Mesodermal cell (in vitro differentiated cells): ENCODE measurements around the gene SLC16A8.
"Not testable (repeated sequence)": the region's sequence is repeated elsewhere in the genome, so short reads cannot be mapped to it uniquely, and the experiment has no call there.

Experiments
- H3K27ac ChIP-seq: 2 replicates; pipeline ENCODE4 v1.7.0; 2013; ENCODE audit warnings: mild to moderate bottlenecking, low read depth, low read length, moderate library complexity; ENCODE audit not compliant: severe bottlenecking
- H3K36me3 ChIP-seq: 2 replicates; pipeline ENCODE4 v1.7.1; 2013; ENCODE audit warnings: mild to moderate bottlenecking, low read length, moderate library complexity; ENCODE audit not compliant: control insufficient read depth, insufficient read depth
- H3K4me1 ChIP-seq: one replicate; pipeline ENCODE4 v1.7.1; 2013; ENCODE audit warnings: mild to moderate bottlenecking, low read length; ENCODE audit not compliant: insufficient read depth, control insufficient read depth, poor library complexity, severe bottlenecking
- H3K4me3 ChIP-seq: 2 replicates; pipeline ENCODE4 v1.7.0; 2013; ENCODE audit warnings: low read length, control low read depth, mild to moderate bottlenecking; ENCODE audit not compliant: insufficient read depth, poor library complexity, severe bottlenecking; ENCODE audit errors: extremely low read depth
- H3K9me3 ChIP-seq: 2 replicates; pipeline ENCODE4 v1.7.1; 2013; ENCODE audit warnings: mild to moderate bottlenecking, low read length, moderate library complexity; ENCODE audit not compliant: control insufficient read depth
- WGBS, 2 experiments: methylation state at CpG; one replicate each; pipeline ENCODE4 v1.1.5; 2013; ENCODE audit warnings: missing lambda C conversion rate in 2 of 2; ENCODE audit not compliant: insufficient coverage in 2 of 2; 5-methylcytosine and 5-hydroxymethylcytosine counted together

The SLC16A8 gene

DNA sequence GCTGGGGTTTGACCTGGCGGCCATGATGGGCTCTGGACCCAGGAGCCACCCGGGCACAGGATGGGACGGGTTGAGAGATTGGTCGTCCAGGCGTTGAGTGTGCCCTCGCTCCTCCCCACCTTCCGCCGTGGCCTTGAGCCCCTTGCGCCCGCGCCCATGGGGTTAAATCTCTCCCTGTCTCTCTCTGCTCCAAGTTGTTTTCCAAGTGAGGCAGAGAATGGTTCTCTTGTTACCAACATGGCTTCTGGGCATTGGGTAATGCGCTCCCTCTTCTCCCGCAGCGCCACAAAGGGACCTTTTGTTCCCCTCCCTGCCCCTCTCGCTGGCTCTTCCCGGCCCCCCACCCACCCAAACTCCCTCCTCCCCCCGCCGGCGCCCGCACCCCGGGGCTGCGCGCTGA is 45.6 kb downstream of the SLC16A8 start:
- H3K36me3 ChIP-seq, result no peaks in the 10 kb centered on the region
- peaks cover 26% of the 10 kb centered on the region for H3K4me1 ChIP-seq
- no peaks in the 10 kb centered on the region for H3K9me3 ChIP-seq
- H3K4me3 ChIP-seq, result no peak overlapping the region
- WGBS, 2 experiments, result 97% methylated on average over 10 to 17 of the region's 23 CpGs
- H3K27ac ChIP-seq, result no peak overlapping the region

DNA sequence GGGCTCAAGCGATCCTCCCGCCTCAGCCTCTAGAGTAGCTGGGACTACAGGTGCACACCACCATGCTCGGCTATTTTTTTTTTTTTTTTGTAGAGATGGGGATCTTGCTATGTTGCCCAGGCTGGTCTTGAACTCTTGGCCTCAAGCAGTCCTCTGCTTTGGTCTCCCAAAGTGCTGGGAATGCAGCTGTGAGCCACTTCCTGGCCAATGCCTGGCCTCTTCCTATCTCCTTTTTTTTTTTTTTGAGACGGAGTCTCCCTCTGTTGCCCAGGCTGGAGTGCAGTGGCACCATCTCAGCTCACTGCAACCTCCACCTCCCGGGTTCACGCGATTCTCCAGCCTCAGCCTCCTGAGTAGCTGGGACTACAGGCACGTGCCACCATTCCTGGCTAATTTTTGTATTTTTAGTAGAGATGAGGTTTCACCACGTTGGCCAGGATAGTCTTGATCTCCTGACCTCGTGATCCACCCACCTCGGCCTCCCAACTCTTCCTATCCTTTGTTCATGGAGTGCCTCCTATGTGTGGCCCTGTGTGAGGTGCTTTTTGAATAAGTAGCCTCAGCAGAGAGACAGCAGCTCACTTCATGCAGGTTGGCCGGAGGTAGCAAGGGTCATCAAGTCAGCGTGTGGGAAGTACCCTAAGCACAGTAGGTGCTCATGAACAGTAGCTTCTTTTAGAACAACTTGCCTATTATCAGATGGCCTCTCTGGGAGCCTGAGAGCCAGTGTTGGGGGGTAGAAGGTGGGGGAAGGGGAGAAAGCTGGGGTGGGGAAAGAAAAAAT is 46.4 kb downstream of the SLC16A8 start:
- WGBS, 2 experiments, result 95 to 97% methylated on average over 8 to 9 of the region's 13 CpGs
- not testable (repeated sequence) for H3K36me3 ChIP-seq, H3K4me3 ChIP-seq

DNA sequence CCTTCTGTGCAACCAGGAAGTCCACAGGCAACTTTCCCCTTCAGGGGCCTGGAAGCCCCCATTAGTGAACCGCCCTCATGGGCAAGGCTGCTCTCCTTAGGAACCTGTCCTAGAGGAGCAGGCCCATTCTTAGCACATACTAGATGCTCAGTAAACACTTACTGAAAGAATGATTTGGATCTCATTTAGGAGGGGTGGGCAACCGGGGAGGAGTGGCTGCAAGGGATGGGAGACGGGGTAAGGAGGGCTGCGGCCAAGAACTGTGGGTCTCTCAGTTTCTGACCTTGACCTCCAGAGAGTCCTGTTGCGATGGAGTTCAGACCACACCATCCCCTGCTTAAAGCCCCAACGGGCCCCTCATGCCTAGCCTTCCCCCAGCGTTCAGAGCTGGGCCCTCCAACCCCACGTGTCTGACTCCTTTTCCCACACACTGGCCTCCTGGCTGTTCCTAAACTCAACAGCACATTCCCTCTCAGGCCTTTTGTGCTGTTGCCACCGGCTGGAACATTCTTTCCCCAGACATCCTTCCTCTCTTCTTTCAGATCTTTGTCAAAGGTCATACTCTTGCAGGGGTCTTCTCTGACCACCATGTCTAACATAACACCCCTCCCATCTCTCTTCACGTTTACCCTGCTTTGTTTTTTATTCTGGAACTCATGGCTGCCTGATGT is 47.5 kb downstream of the SLC16A8 start:
- Histone ChIP-seq H3K27ac (no peak overlapping the region), H3K36me3 (no peaks in the 10 kb centered on the region), H3K4me1 (peaks cover 26% of the 10 kb centered on the region), H3K9me3 (no peaks in the 10 kb centered on the region), H3K4me3 (no peak overlapping the region)
- 85 to 88% methylated on average over 7 to 8 of the region's 10 CpGs for WGBS, 2 experiments

More for the DNA sequence above, 46.4 kb downstream of the SLC16A8 start:
- not testable (repeated sequence) for H3K27ac ChIP-seq, H3K9me3 ChIP-seq
- peaks cover 26% of the 10 kb centered on the region for H3K4me1 ChIP-seq

DNA sequence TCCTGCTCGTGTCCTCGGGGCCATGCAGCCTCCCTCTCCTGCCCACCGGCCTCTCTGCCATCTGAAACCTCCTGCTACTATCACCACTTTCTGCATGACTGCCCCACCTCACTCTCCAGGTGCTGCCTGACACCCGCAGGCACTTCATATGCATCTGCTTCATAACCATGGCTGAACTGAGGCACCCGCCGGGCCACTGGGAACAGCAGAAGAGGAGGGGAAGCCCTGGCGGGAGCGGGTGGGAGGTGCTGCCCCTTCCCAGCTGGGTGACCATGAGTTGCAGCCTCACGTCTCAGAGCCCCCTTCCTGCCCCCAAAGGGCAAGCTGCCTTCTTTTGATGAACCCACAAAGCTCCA is 48.5 kb downstream of the SLC16A8 start:
- H3K4me3 ChIP-seq, result no peak overlapping the region
- no peaks in the 10 kb centered on the region for H3K36me3 ChIP-seq
- no peak overlapping the region for H3K27ac ChIP-seq
- H3K9me3 ChIP-seq, result no peaks in the 10 kb centered on the region
- peaks cover 28% of the 10 kb centered on the region for H3K4me1 ChIP-seq
- 90 to 95% methylated on average over 8 to 9 of the region's 9 CpGs for WGBS, 2 experiments

DNA sequence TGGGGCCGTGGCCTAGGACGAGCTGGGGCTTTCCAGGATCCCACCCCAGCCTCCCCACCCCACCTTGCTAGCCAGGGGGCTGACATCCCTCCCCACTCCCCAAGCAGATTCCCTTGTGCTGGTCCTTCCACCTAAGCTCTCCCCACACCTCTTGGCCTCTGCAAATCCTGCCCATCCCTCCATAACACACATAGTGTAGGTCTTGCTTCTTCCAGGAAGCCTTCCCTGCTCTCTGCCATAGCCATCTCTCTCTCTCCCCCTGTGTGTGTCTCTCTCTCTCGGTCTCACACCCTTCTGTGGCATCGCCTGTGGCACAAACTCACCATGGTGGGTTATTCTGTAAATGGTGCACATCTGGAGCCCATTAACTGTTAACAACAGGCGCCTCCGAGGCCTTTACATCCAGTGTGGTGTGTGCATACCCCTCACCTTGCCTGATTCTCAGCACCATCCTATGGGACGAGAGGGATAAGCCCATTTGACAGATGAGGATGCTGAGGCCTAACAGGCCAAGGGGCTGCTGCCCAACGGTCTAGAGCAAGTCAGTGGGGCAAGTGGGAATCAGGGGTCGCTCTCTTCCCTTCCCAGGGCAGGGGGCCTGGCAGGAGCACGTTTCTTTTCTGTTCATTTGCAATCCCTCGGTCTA is 49.0 kb downstream of the SLC16A8 start:
- H3K9me3 ChIP-seq, result no peaks in the 10 kb centered on the region
- peaks cover 30% of the 10 kb centered on the region for H3K4me1 ChIP-seq
- H3K36me3 ChIP-seq, result no peaks in the 10 kb centered on the region
- no peak overlapping the region for H3K4me3 ChIP-seq
- 80 to 90% methylated on average over 5 to 8 of the region's 11 CpGs for WGBS, 2 experiments
- H3K27ac ChIP-seq, result no peak overlapping the region

GRCh38 chr22:38034278-38034882 is 49.6 kb downstream of the SLC16A8 start:
- Histone ChIP-seq H3K27ac (peak overlapping the region; percentile 93), H3K4me1 (peaks cover 30% of the 10 kb centered on the region), H3K36me3 (no peaks in the 10 kb centered on the region), H3K9me3 (no peaks in the 10 kb centered on the region), H3K4me3 (no peak overlapping the region)
- 22 to 23% methylated on average over 11 to 13 of the region's 15 CpGs for WGBS, 2 experiments

DNA sequence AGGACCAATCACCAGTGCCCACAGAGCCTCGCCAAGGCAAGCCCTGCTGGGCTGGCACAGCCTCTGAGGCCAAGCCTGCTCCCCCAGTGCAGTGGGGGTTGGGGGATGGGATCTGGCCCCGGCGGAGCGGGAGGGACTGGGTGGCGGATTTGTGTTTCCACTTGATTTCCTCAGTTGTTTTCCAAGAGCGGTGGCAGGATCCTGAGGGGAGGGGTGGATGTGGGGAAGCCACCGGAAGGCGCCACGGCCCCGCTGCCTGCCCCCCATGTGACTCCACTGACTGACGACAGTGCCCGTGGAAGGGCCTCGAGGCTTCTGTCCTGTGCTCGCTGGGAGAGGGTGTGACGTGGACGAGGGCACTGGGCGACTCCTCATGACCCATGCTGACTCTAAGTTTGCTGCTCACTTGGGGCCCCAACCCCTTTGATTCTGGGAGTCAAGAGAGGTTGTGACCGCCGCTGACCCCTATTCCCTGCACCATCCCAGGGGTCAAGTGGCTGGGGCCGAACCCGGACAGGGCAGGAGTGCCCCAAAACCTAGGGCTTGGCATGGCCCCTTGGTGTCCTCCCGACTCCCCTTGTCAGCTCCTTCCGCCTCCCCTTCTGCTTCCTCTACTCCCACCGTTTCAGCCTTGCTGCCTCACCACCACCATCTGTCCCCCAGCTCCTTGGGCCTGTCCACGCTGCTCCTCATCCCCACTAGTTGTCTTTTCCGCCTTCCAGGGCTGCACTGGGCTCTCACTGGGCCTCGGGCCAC is 50.3 kb downstream of the SLC16A8 start:
- Histone ChIP-seq H3K27ac (peak overlapping the region; percentile 93), H3K36me3 (no peaks in the 10 kb centered on the region), H3K4me3 (no peak overlapping the region), H3K4me1 (peaks cover 30% of the 10 kb centered on the region), H3K9me3 (no peaks in the 10 kb centered on the region)
- 85 to 91% methylated on average over 16 to 25 of the region's 27 CpGs for WGBS, 2 experiments

GRCh38 chr22:38032681-38033521 is 51.1 kb downstream of the SLC16A8 start:
- 96 to 97% methylated on average over 15 to 17 of the region's 19 CpGs for WGBS, 2 experiments
- Histone ChIP-seq H3K27ac (no peak overlapping the region), H3K36me3 (no peaks in the 10 kb centered on the region), H3K4me1 (peaks cover 30% of the 10 kb centered on the region), H3K9me3 (no peaks in the 10 kb centered on the region), H3K4me3 (no peak overlapping the region)

GRCh38 chr22:38031491-38031890 is 52.5 kb downstream of the SLC16A8 start:
- Histone ChIP-seq H3K36me3 (no peaks in the 10 kb centered on the region), H3K27ac (no peak overlapping the region), H3K4me1 (peaks cover 32% of the 10 kb centered on the region), H3K4me3 (no peak overlapping the region), H3K9me3 (no peaks in the 10 kb centered on the region)
- 92 to 95% methylated on average over 11 to 12 of the region's 12 CpGs for WGBS, 2 experiments
